Transverse colon (tissue), 3 donors: ENCODE data around the gene LRRC3.

Source experiments
- CTCF ChIP-seq, 5 experiments: fragments of 200-600 bp in 3 of 5; fragments of 450-650 bp in 2 of 5; sonication (generic) in 3 of 5; IDR thresholded peaks; 1 replicate in 2 of 5; 2 replicates in 3 of 5; pipeline ENCODE4 v1.5.1; 2016 to 2017; ENCODE audit warnings: antibody characterized with exemption in 5 of 5, inconsistent platforms in 3 of 5, mild to moderate bottlenecking in 2 of 5, moderate library complexity in 1 of 5
- EP300 ChIP-seq: sonication (generic); formaldehyde crosslinking; IDR thresholded peaks from one replicate; pipeline ENCODE4 v1.6.1; 2017; ENCODE audit warnings: antibody characterized with exemption, low read depth
- POLR2A ChIP-seq: fragments of 450-650 bp; IDR thresholded peaks from one replicate; pipeline ENCODE4 v1.6.1; 2016; ENCODE audit warnings: antibody characterized with exemption, mild to moderate bottlenecking, moderate library complexity

GRCh38 chr21:44460441-44460755 lies 5.1 kb downstream of the LRRC3 start:
- no peak for TF ChIP-seq CTCF (IDR thresholded peaks at IDR 0.05)
- TF ChIP-seq POLR2A, result no peak
- TF ChIP-seq EP300, result no peak
